ENCODE results near the gene LGALS4.

DNA sequence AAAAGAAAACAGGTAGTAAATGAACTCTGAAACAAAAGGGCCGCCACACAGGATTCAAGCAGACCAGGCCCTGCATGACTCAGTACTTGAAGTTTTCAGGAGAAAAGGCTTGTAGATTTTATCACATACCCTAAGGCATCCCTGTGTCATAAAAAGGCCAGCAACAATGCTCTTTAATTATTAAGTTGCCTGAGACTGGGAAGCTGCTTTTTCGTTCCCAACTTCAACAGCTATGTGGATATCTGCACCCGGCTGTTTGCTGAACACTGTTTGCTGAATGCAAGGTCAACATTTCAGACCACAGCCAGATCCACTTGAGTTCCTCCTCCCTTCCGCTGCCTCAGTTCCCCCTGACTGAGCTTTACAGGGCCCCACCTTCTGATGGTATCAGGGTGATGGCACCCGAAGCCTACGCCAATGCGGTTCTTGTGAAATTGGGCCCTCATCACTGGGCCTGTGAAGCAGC, 24.9 kb upstream of the LGALS4 start:
- TF ChIP-seq POLR2AphosphoS5 (IDR thresholded peaks at IDR 0.05): peak in 1 of 3 donors; percentile 41
- TF ChIP-seq, protein P1, sequence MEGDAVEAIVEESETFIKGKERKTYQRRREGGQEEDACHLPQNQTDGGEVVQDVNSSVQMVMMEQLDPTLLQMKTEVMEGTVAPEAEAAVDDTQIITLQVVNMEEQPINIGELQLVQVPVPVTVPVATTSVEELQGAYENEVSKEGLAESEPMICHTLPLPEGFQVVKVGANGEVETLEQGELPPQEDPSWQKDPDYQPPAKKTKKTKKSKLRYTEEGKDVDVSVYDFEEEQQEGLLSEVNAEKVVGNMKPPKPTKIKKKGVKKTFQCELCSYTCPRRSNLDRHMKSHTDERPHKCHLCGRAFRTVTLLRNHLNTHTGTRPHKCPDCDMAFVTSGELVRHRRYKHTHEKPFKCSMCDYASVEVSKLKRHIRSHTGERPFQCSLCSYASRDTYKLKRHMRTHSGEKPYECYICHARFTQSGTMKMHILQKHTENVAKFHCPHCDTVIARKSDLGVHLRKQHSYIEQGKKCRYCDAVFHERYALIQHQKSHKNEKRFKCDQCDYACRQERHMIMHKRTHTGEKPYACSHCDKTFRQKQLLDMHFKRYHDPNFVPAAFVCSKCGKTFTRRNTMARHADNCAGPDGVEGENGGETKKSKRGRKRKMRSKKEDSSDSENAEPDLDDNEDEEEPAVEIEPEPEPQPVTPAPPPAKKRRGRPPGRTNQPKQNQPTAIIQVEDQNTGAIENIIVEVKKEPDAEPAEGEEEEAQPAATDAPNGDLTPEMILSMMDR (IDR thresholded peaks at IDR 0.05 in 8 of 11, conservative IDR thresholded peaks at IDR 0.05 in 3 of 11): no peak

All from spleen (tissue), 7 donors.